OCI-LY1 (cell line): Measurements from ENCODE around the gene PC.

Experiments used
- H2AFZ ChIP-seq: fragments of 200-600 bp; sonication (generic), shearing (Covaris generic); 2 replicates; pipeline ENCODE4 v1.6.0; 2014; ENCODE audit warnings: antibody characterized with exemption, mild to moderate bottlenecking, low read length
- H3F3A ChIP-seq: fragments of 200-600 bp; sonication (generic), shearing (Covaris generic); 2 replicates; pipeline ENCODE4 v1.6.0; 2014; ENCODE audit warnings: mild to moderate bottlenecking, antibody characterized with exemption, low read length, moderate library complexity; ENCODE audit not compliant: insufficient read depth
- H3K27ac ChIP-seq: fragments of 200-600 bp; sonication (generic); 2 replicates; pipeline ENCODE4 v1.5.1; 2014; ENCODE audit warnings: low read length, mixed run types, mild to moderate bottlenecking, low read depth; ENCODE audit not compliant: poor library complexity, severe bottlenecking
- H3K27me3 ChIP-seq: fragments of 200-600 bp; sonication (generic); 2 replicates; pipeline ENCODE4 v1.6.0; 2014; ENCODE audit warnings: antibody characterized with exemption, mild to moderate bottlenecking, low read length, moderate library complexity; ENCODE audit not compliant: insufficient read depth
- H3K36me3 ChIP-seq: fragments of 200-600 bp; sonication (generic); 2 replicates; pipeline ENCODE4 v1.6.1; 2014; ENCODE audit warnings: mild to moderate bottlenecking, antibody characterized with exemption, low read length, moderate library complexity, mixed read lengths; ENCODE audit not compliant: insufficient read depth
- H3K4me1 ChIP-seq: fragments of 200-600 bp; sonication (generic); 2 replicates; pipeline ENCODE4 v1.5.1; 2014; ENCODE audit warnings: mild to moderate bottlenecking, low read length, moderate library complexity; ENCODE audit not compliant: insufficient read depth, severe bottlenecking
- H3K4me2 ChIP-seq: fragments of 200-600 bp; sonication (generic), shearing (Covaris generic); 2 replicates; pipeline ENCODE4 v1.6.1; 2014; ENCODE audit warnings: low read length
- H3K4me3 ChIP-seq: fragments of 200-600 bp; sonication (generic); 2 replicates; pipeline ENCODE4 v1.5.1; 2014; ENCODE audit warnings: low read length, low read depth, mild to moderate bottlenecking, mixed read lengths; ENCODE audit not compliant: poor library complexity, severe bottlenecking
- H3K79me2 ChIP-seq: fragments of 200-600 bp; shearing (Covaris generic); 2 replicates; pipeline ENCODE4 v1.6.1; 2016; ENCODE audit warnings: mixed run types, low read length, mixed read lengths; ENCODE audit not compliant: insufficient read depth
- H3K9ac ChIP-seq: fragments of 200-600 bp; sonication (generic), shearing (Covaris generic); 2 replicates; pipeline ENCODE4 v1.6.1; 2014; ENCODE audit warnings: mild to moderate bottlenecking, low read length, mixed read lengths
- H3K9me2 ChIP-seq: fragments of 200-600 bp; sonication (generic), shearing (Covaris generic); 2 replicates; pipeline ENCODE4 v1.6.1; 2014; ENCODE audit warnings: low read depth, mild to moderate bottlenecking, low read length, mixed read lengths
- H3K9me3 ChIP-seq: fragments of 200-600 bp; shearing (Covaris generic); 2 replicates; pipeline ENCODE4 v1.6.1; 2014; ENCODE audit warnings: low read length, mixed read lengths
- H4K20me1 ChIP-seq: fragments of 200-600 bp; sonication (generic), shearing (Covaris generic); 2 replicates; pipeline ENCODE4 v1.6.0; 2016; ENCODE audit warnings: mild to moderate bottlenecking, low read length; ENCODE audit not compliant: insufficient read depth
- EZH2 ChIP-seq: fragments of 200-600 bp; sonication (generic), shearing (Covaris generic); IDR thresholded peaks from 2 replicates; pipeline ENCODE4 v1.8.0; 2017; ENCODE audit warnings: borderline replicate concordance, mixed run types, mild to moderate bottlenecking, antibody characterized with exemption, low read length, moderate library complexity, mixed read lengths
- TF ChIP-seq, protein P1 (sequence below): fragments of 200-600 bp; sonication (generic), shearing (Covaris generic); IDR thresholded peaks from 2 replicates; pipeline ENCODE4 v1.5.1; 2017; ENCODE audit warnings: mild to moderate bottlenecking, antibody characterized with exemption, low read length, moderate library complexity, mixed read lengths

The PC gene

DNA sequence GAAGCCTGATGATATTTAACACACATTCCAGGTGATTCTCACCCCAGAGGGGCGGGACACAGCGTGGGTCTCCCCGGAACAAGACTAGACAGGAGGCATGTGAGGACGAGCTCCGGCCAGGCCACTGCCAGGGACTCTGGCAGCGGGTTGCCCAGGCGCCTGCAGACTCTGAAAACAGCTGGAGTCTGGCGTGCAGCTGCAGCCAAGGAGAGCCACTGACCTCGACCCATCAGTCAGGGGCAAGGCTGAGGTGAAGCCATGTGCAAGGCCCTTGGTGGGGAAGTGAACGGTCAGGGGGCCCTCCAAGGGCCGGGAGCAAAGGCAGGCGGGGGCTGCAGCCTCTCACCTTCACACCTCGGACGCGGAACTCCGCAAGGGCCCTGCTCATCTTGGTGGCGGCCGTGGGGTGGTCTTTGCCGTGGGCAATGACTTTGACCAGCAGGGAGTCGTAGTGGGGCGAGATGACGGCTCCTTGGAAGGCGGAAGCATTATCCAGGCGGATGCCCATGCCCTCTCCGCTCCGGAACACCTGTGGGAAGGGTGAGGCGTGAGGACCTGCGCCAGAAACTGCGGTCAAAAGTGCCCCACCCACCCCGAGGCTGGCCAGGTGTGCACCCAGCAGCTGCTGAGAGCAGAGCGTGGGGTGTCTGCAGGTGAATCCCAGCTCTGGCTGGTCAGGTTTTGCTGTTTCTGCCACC lies 94.6 kb downstream of the PC start:
- Histone ChIP-seq H3K4me2 (no peak overlapping the region), H3K9me3 (no peaks in the 10 kb centered on the region)

DNA sequence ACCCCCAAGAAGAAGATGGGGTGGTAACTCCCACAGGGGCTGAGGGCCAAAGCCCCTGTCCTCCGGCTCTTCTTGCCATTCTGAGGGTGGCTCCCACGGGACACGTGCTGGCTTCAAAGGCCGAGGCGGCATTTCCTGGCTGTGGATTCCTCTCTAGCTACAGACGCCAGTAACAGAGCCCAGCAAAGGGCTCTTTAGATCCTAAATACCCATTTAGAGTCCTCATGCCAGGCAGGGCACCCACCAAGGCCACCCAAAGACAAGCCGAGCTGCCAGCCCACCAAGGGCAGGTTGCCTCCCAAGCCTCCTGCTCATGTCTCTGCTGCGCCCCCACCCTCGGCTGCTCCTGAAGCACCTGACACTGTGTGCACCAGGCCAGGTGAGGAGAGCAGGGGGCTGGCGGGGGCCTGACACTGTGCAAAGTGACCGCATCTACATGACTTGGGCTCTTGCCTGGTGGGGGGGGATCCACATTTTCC lies 95.6 kb downstream of the PC start:
- Histone ChIP-seq H3F3A (no peaks in the 10 kb centered on the region), H4K20me1 (no peaks in the 10 kb centered on the region), H3K4me2 (no peak overlapping the region), H3K27ac (no peak overlapping the region), H3K27me3 (peaks cover 14% of the 10 kb centered on the region), H3K36me3 (no peaks in the 10 kb centered on the region), H3K79me2 (no peaks in the 10 kb centered on the region), H3K4me3 (no peak overlapping the region), H2AFZ (no peak overlapping the region), H3K9ac (no peak overlapping the region), H3K4me1 (peaks cover 9% of the 10 kb centered on the region), H3K9me2 (no peaks in the 10 kb centered on the region), H3K9me3 (no peaks in the 10 kb centered on the region)
- TF ChIP-seq, protein P1, sequence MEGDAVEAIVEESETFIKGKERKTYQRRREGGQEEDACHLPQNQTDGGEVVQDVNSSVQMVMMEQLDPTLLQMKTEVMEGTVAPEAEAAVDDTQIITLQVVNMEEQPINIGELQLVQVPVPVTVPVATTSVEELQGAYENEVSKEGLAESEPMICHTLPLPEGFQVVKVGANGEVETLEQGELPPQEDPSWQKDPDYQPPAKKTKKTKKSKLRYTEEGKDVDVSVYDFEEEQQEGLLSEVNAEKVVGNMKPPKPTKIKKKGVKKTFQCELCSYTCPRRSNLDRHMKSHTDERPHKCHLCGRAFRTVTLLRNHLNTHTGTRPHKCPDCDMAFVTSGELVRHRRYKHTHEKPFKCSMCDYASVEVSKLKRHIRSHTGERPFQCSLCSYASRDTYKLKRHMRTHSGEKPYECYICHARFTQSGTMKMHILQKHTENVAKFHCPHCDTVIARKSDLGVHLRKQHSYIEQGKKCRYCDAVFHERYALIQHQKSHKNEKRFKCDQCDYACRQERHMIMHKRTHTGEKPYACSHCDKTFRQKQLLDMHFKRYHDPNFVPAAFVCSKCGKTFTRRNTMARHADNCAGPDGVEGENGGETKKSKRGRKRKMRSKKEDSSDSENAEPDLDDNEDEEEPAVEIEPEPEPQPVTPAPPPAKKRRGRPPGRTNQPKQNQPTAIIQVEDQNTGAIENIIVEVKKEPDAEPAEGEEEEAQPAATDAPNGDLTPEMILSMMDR, result no peak
- no peak for TF ChIP-seq EZH2

More for the DNA sequence above, 94.6 kb downstream of the PC start:
- no peaks in the 10 kb centered on the region for H4K20me1 ChIP-seq
- H3F3A ChIP-seq, result no peaks in the 10 kb centered on the region
- H3K9ac ChIP-seq, result no peak overlapping the region
- TF ChIP-seq, protein P1, result no peak
- no peak for TF ChIP-seq EZH2
- H2AFZ ChIP-seq, result no peak overlapping the region
- H3K36me3 ChIP-seq, result no peaks in the 10 kb centered on the region
- no peak overlapping the region for H3K27ac ChIP-seq
- peaks cover 10% of the 10 kb centered on the region for H3K27me3 ChIP-seq
- no peak overlapping the region for H3K4me3 ChIP-seq
- no peaks in the 10 kb centered on the region for H3K9me2 ChIP-seq
- peaks cover 12% of the 10 kb centered on the region for H3K4me1 ChIP-seq
- no peaks in the 10 kb centered on the region for H3K79me2 ChIP-seq

DNA sequence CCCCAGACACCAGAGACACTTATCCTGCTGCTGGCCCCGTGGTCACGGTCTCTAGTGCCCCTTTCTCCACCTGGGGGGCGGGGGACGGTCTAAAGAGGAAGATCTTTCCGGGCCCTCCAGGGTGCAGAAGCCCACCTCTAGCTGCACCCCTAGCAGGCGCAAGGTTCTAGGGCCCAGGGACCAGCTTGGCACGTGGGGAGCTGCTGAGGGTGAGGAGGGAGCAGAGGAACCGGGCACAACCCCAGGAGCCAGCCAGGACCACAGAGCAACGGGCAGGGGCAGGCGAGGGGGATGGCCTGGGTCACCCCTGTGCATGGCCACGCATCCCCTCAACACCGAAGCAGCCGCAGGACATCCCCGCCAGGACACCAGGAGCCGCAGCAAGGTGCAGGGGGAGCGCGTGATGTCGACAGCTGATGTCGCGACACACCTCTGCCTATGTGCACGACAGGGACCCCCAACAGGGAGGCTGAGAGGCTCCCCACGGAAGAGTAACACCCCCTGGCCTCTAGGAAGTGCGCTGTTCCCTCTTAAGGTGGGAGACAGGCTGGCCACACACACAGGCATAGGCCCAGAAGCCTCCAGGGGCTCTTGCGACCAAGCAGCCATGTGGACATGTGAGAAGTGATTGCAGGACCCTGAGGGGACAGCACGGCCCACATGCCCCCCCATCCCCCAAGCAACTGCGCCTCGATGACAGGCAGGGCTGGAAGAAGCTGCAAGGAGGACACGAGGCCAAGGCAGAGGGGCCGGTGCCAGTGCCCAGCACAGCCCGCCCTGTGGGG lies 96.2 kb downstream of the PC start:
- peaks cover 16% of the 10 kb centered on the region for H3K27me3 ChIP-seq
- TF ChIP-seq, protein P1, result no peak
- TF ChIP-seq EZH2, result no peak
- H3K4me1 ChIP-seq, result peaks cover 9% of the 10 kb centered on the region
- no peak overlapping the region for H3K4me2 ChIP-seq
- no peaks in the 10 kb centered on the region for H3K79me2 ChIP-seq
- no peak overlapping the region for H3K9ac ChIP-seq
- no peaks in the 10 kb centered on the region for H3K9me3 ChIP-seq
- H3F3A ChIP-seq, result no peaks in the 10 kb centered on the region
- no peak overlapping the region for H3K27ac ChIP-seq
- H3K4me3 ChIP-seq, result no peak overlapping the region
- H3K36me3 ChIP-seq, result no peaks in the 10 kb centered on the region
- no peaks in the 10 kb centered on the region for H4K20me1 ChIP-seq
- H3K9me2 ChIP-seq, result no peaks in the 10 kb centered on the region
- H2AFZ ChIP-seq, result no peak overlapping the region
